Islet precursor cell (in vitro differentiated cells): ENCODE measurements around the gene GPATCH2L.

ENCODE experiments used
- DNase-seq: peaks from one replicate; pipeline ENCODE4 v3.0.0-alpha.2; 2018

The GPATCH2L gene

DNA sequence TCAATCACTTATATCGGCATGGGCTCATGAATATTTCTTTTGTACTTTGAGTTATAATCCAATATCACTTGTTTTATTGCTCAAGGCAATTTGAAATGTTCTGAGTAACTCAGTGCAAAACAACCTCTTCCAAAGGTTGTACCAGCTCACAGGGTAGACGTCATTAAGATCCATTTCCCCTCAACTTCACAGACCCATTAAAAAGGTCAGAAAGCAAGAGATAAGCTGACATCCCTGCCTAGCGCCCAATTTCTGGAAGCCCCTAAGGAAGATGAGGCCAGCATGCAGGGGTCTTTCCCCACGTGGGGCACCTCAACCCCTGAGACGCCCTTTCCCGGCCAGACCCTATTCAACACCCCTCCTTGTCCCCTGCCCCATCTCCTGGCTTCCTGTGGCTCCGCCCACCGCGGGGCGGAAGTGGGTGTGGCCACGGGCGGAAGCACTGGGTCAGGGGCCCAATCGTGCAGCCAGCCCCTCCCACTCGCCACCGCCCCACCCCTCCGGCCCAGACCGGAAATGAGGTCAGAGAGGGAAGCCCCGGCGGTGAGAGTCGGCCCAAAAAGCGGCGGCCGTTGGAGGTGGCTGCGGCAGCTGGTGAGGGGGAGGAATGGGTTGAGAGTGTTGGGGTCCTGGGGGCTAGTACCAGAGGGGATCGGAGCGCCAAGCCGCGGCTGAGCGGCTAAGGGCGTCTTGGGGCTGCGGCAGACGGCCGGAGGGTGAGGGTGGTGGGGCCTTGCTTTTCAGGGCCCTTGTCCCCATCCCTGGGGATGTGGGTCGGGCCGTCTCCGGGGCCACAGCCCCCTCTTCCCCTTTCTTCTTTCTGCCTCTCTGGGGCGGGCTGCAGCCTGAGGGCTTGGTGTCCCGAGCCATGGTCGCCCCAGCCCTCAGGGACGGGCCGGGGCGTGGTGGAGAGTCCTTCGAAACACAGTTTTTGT, at the start of gene GPATCH2L:
TSS of gene GPATCH2L (plus strand) at position 525 of the 935 bp plus-strand sequence. CDS start 2,442 bp downstream, outside the sequence.
- peak; percentile 97 for DNase-seq

DNA sequence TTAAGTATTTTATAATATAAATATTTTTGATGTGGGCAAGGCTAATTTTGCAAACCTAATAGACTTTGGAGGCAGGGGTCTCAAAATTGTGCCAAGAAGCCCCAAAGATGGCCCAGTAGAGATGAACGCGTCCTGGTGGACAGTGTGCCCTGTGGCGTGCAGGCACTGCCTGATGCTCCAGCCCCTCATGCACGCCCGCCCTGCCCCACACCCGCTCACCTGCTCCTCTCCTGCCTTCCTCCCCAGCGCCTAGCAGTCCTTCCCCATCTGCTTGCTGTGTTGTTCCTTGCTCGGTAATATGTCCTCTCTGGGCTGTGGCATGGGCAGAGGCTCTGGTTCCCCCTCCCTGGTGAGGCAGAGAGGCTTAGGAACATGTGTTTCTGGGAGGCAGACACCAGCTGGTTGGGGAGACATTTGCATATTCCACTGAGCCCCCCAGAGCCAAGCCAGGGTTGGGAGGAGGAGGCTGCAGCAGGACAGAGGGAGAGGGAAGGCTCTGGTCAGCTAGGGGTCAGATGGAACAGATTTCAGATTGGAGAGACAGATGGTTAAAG, 46.8 kb upstream of the GPATCH2L start:
- DNase-seq, result no peak

DNA sequence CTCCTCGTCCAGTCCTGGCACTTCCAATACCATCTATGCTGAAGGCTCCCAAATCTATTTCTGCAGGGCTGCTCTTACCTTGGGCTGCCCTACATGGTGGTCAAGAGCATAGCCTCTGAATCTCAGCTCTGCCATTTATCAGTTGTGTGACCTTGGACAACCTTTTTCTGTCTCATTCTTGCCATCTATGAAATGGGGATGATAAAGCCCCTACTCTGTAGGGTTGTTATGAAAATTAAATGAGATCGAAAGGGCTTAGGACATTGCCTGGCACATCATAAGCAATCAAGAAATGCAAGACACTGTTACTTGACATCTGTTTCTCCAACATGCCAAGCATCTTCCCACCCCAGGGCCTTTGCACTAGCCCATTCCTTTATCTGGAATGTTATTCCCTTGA, 45.5 kb upstream of the GPATCH2L start:
- no peak for DNase-seq

DNA sequence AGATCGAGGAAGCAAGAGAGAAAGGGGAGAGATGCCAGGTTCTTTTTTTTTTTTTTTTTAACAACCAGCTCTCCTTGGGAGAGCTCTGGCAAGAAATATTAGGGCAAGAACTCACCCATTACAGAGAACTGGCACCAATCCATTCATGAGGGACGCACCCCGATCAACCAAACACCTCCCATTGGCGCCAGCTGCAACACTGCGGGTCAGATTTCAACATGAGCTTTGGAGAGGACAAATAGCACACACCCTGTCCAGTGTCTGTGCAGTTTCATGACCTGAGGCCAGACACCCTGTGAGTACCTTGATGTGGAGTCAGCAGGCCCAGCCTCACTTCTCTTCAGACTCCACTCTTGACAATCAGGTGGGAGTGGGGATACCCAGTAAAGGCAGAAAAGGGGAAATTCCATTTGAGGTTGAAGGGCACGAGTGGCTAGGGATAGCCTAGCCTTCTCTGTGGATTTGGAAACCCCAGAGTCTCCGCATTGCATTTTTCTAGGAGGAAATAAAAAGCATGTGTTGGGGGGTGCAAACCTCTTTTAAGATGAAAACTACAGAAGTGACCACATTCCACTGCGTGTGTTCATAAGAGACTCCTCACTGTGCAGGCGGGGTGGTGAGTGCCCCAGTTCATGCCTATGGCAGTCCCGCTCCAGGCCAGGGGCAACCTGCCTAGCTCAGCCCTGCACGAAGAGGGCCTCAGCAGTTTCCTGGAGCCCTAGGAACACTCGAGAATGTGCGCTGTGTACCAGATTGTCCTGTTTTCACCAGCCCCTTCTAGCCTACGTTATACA, 42.4 kb upstream of the GPATCH2L start:
- no peak for DNase-seq

DNA sequence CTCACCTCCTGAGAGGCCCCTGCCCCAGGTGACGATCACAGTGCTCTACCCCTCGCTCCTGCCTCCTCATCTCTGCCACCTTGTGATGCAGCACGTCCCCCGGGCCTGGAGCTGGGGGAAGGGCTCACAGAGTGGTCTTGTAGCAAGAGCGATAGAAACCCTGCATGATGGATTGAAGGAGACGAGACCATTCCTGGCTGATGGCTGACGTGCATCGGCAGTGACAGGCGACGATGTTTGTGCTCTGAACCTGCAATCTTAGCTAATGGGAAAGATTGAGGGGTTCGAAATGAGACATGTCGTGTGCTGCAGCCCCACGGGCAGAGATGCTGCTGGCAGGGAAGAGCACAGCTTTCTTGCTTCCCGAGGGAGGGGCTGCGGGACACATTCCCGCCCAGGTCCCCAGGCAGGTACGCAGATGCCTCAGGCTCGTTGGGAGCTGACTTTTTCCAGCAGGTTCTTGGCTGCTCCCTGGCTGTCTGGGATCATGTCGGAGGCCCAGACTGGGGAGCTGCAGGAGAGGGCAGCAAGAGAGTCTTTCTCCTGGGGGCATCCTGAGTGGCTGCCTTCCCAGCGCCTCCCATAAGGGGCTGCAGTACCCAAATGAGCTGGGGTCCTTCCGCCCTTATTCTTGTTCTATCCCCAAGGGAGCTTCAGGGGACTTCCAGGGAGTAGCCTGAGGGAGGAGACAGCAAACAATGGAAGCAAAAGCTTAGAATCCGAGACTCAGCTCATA, 38.7 kb upstream of the GPATCH2L start:
- no peak for DNase-seq

DNA sequence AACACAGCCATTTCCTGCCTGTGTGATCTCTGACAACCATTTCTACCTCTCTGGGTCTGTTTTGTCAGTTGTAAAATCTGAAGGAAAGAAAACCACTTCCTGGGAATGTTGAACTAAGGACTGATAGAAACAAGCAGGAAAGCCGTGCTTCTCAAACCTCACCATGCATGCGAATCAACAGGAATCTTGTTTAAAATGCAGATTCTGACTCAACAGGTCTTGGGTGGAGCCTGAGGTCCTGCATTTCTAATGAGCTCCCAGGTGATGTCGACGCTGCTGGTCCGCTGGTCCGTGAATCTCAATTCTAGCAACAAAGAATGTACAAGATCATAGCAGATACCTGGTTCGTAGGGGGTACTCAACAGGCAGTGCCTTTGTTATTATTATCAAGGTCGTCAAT, 38.0 kb upstream of the GPATCH2L start:
- no peak for DNase-seq

DNA sequence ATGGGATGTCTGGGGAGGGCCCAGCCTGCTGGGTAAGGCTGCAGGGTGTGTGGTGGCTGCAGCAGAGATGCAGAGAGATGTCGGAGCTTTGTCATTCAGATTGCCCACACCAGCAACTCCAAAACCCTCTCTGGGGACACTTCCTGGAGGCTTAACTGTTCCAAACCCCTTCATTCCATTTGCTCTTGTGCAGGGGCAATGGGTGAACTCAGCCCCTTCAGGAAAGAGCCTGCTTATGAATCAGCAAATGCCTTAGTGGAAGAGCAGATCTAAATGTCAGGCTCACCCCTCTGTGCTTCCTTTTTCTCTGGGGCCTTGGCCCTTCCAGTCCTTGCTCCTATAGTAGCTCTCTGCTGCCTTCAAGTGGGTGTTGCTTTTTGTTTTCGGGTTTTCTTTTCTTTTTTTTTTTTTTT, 36.7 kb upstream of the GPATCH2L start:
- no peak for DNase-seq

DNA sequence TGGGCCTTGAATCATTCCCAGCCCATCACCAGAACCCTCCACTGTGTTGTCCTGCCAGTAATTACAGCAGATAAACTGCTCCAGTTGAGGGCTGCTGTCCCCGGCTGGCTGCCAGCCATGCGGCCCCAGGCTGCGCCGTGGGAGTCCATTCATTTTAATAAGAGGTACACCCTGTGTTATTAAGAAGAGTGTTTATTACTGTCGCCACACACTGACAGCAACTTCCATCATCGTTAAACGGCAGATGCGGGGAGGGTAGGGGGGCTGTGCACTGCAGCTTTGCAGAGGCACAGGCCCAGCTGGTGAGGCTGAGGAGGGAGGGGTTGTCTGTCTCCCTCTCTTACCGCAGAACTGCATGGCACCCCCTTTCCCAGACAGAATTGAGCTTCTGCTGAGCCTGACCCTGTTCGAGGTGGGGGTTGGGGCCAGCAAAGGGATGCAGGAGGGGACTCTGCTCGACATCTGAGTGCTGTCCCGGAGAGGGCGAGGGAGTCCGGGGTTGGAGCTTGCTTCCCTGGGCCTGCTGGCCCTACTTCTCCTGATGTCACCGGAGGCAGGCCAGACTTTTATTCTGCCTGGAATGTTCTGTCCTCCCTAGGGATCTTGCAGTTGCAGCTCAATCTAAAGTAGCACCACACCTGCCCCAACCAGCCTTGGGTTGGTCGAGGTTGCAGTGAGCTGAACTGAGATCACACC, 33.8 kb upstream of the GPATCH2L start:
- DNase-seq, result no peak

DNA sequence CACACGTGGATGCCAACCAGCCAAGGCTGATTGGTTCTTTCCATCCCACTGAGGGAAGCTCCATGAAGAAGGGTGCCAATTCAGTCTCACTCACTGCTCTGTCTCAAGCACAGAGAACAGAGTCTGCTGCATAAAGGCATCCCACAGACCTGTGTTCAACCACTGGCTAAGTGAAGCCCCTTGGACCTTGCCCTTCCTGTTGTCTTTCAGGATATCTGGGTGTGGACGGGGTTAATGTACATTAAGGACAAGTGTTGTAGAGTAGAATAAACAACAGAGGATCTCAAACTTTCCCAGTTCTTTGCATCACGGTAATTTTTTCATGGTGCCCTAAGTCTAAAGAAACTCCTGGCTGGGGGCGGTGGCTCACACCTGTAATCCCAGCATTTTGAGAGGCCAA, 33.1 kb upstream of the GPATCH2L start:
- no peak for DNase-seq

DNA sequence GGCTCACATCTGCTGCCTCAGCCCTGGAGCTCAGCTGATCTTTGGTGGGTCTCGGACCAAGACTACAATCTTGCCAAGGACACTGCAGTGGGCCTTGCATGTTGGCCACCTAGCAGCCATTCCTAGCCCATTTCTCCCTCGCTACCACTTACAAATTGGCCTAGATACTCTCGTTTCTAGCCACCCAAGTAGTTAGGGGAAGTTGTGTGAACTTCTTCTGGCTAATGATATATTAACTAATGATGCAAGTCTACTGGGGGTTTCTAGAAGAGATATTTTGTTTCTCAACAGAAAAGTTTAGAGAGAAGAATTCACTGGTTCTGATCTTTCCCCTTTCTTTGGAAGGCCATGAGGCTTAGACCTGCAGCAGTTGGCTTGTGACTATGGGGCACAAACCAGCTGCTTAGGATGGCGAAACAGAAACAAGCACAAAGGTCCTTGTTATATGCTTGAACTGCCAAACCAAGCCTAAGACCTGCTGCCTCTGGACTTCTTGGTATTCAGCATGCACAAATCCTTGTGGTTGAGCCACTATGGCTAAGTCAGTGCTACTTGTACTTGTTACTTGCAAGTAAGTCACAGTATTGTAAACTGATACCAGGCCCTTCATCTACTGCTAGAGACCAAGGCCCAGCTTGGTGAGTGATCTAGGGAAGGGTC, 30.5 kb upstream of the GPATCH2L start:
- DNase-seq, result no peak

DNA sequence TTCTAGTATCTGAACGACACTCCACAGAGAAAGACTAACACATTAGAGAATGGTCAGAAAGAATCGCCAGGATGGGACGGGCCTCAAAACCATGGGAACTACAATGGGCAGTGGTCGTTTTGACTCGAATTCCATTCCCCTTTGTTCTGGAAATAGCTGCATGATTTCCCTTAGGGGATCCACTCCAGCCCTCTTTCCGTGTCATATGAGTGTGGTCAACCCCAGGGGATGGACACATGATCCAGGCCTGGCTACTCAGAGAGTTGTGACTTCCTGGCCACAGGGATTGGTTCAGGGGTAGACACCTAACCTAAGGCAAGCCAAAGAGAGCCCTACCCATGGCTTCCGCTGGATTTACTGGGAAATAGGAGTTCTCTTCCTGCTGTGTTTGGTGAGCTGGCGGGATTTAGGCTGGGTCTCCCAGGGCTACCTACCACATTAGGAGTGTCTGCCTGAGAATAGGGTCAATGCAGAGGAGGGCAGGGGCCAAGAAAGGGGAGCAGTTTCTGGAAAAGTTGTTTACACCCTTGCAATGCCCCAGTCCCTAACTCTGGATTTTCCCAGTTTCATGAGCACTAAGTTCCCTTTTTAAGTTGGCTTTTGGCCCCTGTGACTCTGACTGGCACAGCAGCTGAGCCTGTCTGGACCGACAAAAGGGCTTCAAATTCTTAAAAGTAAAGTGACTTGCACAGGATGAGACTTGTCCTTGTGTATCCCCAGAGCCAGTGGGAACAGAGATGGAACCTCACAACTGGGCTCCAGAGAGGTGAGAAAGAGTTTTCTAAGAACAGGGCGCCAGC, 28.1 kb upstream of the GPATCH2L start:
- no peak for DNase-seq

DNA sequence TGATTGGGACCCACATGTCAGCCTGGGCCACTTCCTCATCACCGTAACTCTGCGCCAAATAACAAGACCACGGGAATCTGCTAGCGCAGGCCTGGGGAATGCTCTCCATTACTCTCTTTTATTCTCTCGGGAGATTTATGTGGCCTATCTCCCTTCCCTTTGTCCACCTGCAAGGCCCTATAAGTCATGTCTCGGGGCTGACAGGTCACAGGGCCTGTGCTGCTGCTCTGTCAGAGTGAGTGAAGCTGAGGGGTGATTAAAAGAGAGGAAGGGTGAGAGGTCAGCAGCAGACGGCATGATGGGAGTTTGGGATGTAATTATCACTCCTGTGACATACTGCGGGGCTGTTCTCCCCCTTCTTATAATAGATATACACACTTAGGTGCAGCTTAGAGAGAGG, 26.2 kb upstream of the GPATCH2L start:
- DNase-seq, result no peak

DNA sequence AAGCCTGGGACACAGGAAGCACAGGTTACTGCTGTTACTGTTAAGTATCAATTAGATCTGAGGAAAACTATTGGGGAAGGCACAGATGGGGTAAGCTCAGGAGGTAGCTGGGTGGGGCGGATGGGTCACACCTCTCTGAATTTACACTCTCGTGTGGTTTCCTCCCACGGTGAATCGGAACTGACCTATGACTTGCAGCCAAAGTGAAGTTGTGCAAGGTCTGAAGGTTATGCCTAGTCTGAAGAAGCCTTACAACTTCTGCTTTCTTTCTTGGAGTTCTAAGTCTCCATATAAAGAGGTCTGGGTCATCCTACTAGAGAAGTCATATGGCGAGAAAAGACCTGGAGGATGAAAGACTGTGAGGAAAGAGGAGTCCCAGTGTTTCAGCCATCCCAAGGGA, 25.6 kb upstream of the GPATCH2L start:
- no peak for DNase-seq

DNA sequence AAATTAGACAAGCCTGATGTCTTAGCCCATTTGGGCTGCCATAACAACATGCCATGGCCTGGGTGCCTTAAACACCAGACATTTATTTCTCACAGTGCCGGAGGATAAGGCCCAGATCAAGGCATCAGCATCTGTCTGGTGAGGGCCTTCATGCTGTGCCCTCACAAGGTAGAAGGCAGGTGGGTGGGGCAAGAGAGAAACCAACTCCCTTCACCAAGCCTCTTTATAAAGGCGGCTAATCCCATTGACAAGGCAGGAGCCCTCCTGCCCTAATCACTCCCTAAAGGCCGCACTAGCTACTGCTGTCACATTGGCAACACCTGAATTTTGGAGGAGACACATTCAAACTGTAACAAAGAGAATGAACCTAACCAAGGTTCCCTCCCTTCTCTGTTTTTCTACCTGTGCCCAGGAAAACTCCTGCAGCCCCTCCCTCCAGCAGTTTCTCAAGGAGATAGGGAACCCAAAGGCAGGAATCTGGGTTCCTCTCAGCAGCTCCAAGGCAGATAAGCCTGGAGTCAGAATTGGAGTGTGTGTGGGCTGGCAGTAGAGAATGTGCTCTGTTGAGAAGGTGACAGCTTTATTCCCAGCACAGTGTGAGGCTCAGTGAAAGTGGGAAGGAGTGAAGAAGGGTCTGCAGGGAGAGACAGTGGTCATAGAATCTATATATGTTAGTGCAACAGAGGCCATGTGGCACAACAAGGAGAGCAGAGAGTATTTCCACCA, 21.7 kb upstream of the GPATCH2L start:
- DNase-seq, result no peak

DNA sequence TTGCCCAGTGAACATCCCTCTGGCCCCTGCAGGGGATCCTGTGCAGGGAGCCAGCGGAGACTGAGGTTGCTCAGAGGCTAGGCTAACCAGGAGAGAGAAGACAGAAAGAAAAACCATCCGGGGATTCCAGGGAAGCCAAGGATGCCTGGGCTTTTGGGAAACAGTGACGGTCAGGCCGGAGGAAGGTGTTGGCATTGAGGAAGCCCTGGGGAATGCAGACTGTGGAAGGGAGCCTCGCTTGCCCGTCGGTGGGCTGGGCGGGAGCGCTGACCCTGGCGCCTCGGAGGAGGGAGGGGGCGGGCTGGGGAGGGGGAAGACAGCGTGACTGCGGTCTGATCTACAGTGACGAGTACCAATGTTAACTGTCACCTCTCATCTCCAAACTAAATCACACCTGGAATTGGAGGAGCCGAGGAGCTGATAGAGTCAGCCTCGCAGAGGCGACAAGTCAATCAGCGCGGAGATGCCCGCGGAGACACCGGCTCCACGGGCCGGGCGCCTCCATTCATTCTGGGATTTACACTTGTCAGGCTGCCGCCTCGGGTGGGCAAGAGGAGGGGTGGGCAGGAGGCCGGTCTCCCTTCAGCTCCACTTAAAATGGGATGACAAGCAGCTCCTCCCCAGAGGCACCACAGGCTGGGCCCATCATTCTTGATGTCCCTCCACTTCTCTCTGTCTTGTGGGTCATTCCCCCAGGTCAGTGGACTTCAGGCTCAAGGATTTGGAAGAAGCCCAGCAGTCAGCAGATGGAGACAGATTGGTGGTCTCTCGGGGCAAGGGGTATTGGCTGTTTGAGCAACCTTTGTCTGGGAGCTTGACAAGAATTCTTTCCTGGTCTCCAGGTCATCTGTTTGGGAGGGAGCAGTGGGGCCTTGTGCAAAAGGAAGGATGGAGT, 20.4 kb upstream of the GPATCH2L start:
- DNase-seq, result peak; percentile 57

DNA sequence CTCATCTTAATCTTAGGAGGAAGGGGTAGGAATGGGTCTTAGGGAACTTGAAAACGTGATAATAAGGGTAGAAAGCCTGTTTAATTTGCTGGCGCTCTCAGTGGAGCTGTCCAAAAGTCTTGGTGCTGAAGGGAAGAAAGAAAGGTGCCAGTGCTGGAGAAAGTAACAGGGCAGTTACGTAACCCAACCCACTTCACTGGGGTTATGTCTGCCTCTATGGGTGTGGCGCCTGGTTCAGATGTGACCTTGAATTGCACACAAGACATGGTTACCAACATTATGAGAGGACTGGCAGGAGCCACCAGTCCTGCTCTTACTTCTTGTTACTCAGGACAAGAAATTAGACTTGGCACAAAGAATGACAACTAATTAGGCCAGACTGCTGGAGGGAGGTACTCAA, 18.6 kb upstream of the GPATCH2L start:
- DNase-seq, result peak; percentile 67

DNA sequence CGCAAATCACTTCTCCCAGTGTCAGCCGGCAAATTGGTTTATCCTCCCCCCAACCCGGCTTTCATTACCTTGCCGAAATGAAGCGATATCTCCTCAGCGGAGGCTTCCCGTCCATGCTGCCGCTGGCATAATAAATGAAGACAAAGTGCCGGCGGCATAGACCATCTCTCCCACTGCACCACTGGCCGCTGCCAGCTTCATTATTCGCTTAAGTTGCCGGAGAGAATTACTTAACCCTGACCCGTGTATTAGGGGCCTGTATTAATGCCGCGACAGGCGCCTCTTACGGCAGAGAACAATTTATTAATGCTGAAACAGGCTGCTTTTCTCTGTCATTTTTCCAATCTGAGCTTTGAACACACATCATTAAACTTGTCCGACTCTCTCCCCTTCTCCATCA, 17.5 kb upstream of the GPATCH2L start:
- DNase-seq, result no peak

DNA sequence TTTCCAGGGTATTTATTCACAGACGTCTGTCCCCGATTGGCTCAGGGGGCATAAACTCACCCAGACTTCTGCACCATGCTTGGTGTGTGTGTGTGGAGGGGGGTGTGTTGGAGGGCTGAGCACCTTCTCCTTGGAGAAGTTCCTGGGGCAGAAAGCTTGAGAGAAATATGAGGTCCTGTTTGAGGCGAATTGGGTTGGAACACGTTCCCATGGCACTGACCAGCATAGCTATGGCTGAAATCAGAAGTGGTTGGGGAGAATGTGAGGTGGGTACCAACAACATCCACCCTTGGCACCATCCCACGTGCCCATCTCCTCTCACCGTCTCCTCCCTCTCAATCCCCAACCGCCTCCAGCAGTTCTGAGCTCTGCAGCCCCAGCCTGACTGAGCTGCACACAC, 16.0 kb upstream of the GPATCH2L start:
- DNase-seq, result no peak

DNA sequence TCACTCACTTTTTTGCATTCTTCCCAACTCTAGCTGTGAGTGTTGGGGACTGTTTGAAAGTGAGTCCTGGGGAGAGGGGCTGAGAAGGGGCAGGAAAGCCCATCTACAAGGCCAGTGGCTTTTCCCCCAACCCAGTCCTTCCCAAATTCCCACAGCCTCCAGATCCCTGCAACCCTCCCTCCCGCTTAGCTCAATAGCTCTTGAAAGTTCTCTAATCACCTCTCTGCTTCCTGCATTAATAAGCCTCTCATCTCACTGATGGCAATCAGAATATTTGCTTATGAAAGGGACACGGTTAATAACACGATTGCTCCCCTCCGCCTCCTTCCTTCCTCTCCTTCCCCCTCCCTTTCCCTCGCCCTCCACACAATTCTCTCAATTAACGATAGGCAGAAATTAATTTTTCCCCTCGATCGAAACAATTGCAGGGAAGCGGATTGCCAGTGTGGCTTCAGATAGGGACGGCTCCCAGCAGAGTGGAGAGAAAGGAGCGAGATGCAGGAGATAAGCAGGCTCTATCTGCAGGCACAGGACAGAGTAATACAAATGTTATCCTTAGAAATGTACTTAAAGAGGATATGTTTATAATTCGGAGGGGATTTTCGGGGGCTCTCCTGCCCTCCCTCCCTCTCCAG, 15.1 kb upstream of the GPATCH2L start:
- DNase-seq, result no peak
